ENCODE results near the gene DNAJA4. TPM values are rescaled to one million over a fixed set of nuclear protein-coding genes. Genes with fewer than 3 reads are reported as not detected.

DNAJA4 gene
- total and polyA plus RNA-seq, 10 donors, result 6.0 to 51.7 (median 14.8) TPM

GRCh38 chr15:78247911-78248310 is 16.5 kb upstream of the DNAJA4 start:
- intact Hi-C loops (cut with DNase I; ENCODE audit: low total_unique reads), result no loop called here

GRCh38 chr15:78249131-78249530 is 15.2 kb upstream of the DNAJA4 start:
- H3K27me3 ChIP-seq (replicated peaks in 1 of 7), result no peaks in the 10 kb centered on the region
- H3K27ac ChIP-seq, result no peak overlapping the region
- intact Hi-C loops (cut with DNase I; ENCODE audit: low total_unique reads), result no loop called here
- H3K9me3 ChIP-seq, result no peaks in the 10 kb centered on the region
- DNase-seq, result no peak
- no peak for TF ChIP-seq CTCF (IDR thresholded peaks at IDR 0.05 in 8 of 11, conservative IDR thresholded peaks at IDR 0.05 in 3 of 11)
- TF ChIP-seq POLR2AphosphoS5 (IDR thresholded peaks at IDR 0.05), result no peak
- no peak for TF ChIP-seq POLR2A (IDR thresholded peaks at IDR 0.05)
- H3K36me3 ChIP-seq, result no peaks in the 10 kb centered on the region
- no peaks in the 10 kb centered on the region for H3K4me1 ChIP-seq
- H3K4me3 ChIP-seq, result no peak overlapping the region
- WGBS, 5 donors, result 83 to 90% (median 88%) methylated on average over 4 to 5 of the region's 5 CpGs

More at GRCh38 chr15:78247911-78248310, 16.5 kb upstream of the DNAJA4 start:
- Histone ChIP-seq H3K4me3 (no peak overlapping the region), H3K27ac (no peak overlapping the region), H3K9me3 (no peaks in the 10 kb centered on the region), H3K36me3 (no peaks in the 10 kb centered on the region), H3K27me3 (replicated peaks in 1 of 7) (no peaks in the 10 kb centered on the region), H3K4me1 (peaks cover 0 to 8% (median 0%) of the 10 kb centered on the region in 6 donors)
- DNase-seq, result no peak
- TF ChIP-seq POLR2A (IDR thresholded peaks at IDR 0.05), result no peak
- TF ChIP-seq POLR2AphosphoS5 (IDR thresholded peaks at IDR 0.05), result no peak
- no peak for TF ChIP-seq CTCF (IDR thresholded peaks at IDR 0.05 in 8 of 11, conservative IDR thresholded peaks at IDR 0.05 in 3 of 11)
- WGBS, 5 donors, result 55 to 94% (median 73%) methylated on average over 1 of the region's 1 CpG

GRCh38 chr15:78251136-78251535 is 13.2 kb upstream of the DNAJA4 start:
- no peaks in the 10 kb centered on the region for H3K36me3 ChIP-seq
- no peaks in the 10 kb centered on the region for H3K9me3 ChIP-seq
- no peak overlapping the region for H3K27ac ChIP-seq
- no peaks in the 10 kb centered on the region for H3K4me1 ChIP-seq
- H3K4me3 ChIP-seq, result no peak overlapping the region
- intact Hi-C loops (cut with DNase I; ENCODE audit: low total_unique reads), result no loop called here
- whole genome bisulfite sequencing, 5 donors, result 70 to 91% (median 87%) methylated on average over 9 of the region's 9 CpGs
- no peaks in the 10 kb centered on the region for H3K27me3 ChIP-seq (replicated peaks in 1 of 7)
- no peak for DNase-seq
- TF ChIP-seq POLR2AphosphoS5 (IDR thresholded peaks at IDR 0.05) (no peak), CTCF (IDR thresholded peaks at IDR 0.05 in 8 of 11, conservative IDR thresholded peaks at IDR 0.05 in 3 of 11) (no peak), POLR2A (IDR thresholded peaks at IDR 0.05) (no peak)

GRCh38 chr15:78255421-78256043 is 8.8 kb upstream of the DNAJA4 start:
- no peaks in the 10 kb centered on the region for H3K36me3 ChIP-seq

More at GRCh38 chr15:78255421-78256043, 8.8 kb upstream of the DNAJA4 start:
- no peak for DNase-seq
- Histone ChIP-seq H3K27ac (no peak overlapping the region), H3K27me3 (replicated peaks in 1 of 7) (no peaks in the 10 kb centered on the region), H3K4me1 (no peaks in the 10 kb centered on the region), H3K4me3 (no peak overlapping the region), H3K9me3 (no peaks in the 10 kb centered on the region)
- intact Hi-C loops (cut with DNase I; ENCODE audit: low total_unique reads), result no loop called here
- 87 to 98% (median 90%) methylated on average over 1 of the region's 1 CpG for WGBS, 5 donors
- no peak for TF ChIP-seq POLR2AphosphoS5 (IDR thresholded peaks at IDR 0.05)
- TF ChIP-seq CTCF (IDR thresholded peaks at IDR 0.05 in 8 of 11, conservative IDR thresholded peaks at IDR 0.05 in 3 of 11), result no peak
- TF ChIP-seq POLR2A (IDR thresholded peaks at IDR 0.05), result no peak
